ENCODE results near the gene MYH3.

DNA sequence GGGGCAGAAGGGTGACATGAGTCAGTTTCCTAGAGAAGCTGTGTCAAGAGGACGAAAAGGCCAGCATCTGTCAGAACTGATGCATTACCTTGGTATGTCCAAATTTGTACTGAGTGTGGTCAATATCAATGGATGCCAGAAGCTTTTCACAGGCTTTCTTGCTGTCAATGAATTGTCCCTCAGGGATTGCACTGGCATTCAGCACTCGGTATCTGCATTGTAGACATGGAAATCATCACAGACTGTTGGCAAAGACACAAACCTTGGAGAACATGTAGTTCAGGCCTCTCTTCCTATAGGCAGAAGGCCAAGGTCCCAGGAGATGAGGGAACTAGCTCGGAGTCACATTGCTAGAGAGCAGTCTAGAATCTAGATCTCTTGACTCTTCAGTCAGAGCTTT, 16.6 kb downstream of the MYH3 start:
- no peak for TF ChIP-seq HNF4A (conservative IDR thresholded peaks at IDR 0.05)
- TF ChIP-seq CTCF (IDR thresholded peaks at IDR 0.05; ENCODE audit: low read depth, low read length, missing input control): no peak
- TF ChIP-seq YY1 (IDR thresholded peaks at IDR 0.05): no peak
- TF ChIP-seq, protein P1, sequence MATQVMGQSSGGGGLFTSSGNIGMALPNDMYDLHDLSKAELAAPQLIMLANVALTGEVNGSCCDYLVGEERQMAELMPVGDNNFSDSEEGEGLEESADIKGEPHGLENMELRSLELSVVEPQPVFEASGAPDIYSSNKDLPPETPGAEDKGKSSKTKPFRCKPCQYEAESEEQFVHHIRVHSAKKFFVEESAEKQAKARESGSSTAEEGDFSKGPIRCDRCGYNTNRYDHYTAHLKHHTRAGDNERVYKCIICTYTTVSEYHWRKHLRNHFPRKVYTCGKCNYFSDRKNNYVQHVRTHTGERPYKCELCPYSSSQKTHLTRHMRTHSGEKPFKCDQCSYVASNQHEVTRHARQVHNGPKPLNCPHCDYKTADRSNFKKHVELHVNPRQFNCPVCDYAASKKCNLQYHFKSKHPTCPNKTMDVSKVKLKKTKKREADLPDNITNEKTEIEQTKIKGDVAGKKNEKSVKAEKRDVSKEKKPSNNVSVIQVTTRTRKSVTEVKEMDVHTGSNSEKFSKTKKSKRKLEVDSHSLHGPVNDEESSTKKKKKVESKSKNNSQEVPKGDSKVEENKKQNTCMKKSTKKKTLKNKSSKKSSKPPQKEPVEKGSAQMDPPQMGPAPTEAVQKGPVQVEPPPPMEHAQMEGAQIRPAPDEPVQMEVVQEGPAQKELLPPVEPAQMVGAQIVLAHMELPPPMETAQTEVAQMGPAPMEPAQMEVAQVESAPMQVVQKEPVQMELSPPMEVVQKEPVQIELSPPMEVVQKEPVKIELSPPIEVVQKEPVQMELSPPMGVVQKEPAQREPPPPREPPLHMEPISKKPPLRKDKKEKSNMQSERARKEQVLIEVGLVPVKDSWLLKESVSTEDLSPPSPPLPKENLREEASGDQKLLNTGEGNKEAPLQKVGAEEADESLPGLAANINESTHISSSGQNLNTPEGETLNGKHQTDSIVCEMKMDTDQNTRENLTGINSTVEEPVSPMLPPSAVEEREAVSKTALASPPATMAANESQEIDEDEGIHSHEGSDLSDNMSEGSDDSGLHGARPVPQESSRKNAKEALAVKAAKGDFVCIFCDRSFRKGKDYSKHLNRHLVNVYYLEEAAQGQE (IDR thresholded peaks at IDR 0.05): no peak
- no peak for TF ChIP-seq MAX (IDR thresholded peaks at IDR 0.05)
- no peak for TF ChIP-seq JUND (IDR thresholded peaks at IDR 0.05)
- TF ChIP-seq TAF1 (conservative IDR thresholded peaks at IDR 0.05): no peak
- no peak for TF ChIP-seq SP1 (IDR thresholded peaks at IDR 0.05)
- no peak for TF ChIP-seq RAD21 (IDR thresholded peaks at IDR 0.05)
- TF ChIP-seq GABPA (IDR thresholded peaks at IDR 0.05 in 1 of 2, conservative IDR thresholded peaks at IDR 0.05 in 1 of 2): no peak
